GM12878 (cell line): ENCODE measurements around the gene CALD1. TPM values are rescaled to one million over a fixed set of nuclear protein-coding genes. Genes with fewer than 3 reads are reported as not detected.

Source experiments
- ATF3 ChIP-seq: IDR thresholded peaks from 2 replicates; pipeline ENCODE4 v1.6.1; 2011; ENCODE audit warnings: low read depth, mild to moderate bottlenecking, low read length, moderate library complexity, borderline replicate concordance; ENCODE audit errors: extremely low read depth
- BCL3 ChIP-seq: IDR thresholded peaks from 2 replicates; pipeline ENCODE4 v1.6.1; 2011; ENCODE audit warnings: borderline replicate concordance, low read depth, mild to moderate bottlenecking, moderate library complexity, low read length; ENCODE audit not compliant: insufficient read depth, poor library complexity, severe bottlenecking
- CEBPB ChIP-seq, 2 experiments: fragments of 150-350 bp in 1 of 2; IDR thresholded peaks; 2 replicates each; pipeline ENCODE4 v1.6.1; 2012 to 2014; ENCODE audit warnings: low read depth in 2 of 2, low read length in 2 of 2, borderline replicate concordance in 1 of 2, inconsistent platforms in 1 of 2
- CEBPZ ChIP-seq: fragments of 150-350 bp; IDR thresholded peaks from 2 replicates; pipeline ENCODE4 v1.6.1; 2016; ENCODE audit warnings: low read depth, low read length
- CHD1 ChIP-seq: IDR thresholded peaks from 2 replicates; pipeline ENCODE4 v1.6.1; 2012; ENCODE audit warnings: low read depth, low read length, improper control_type of control experiment
- CREM ChIP-seq: IDR thresholded peaks from 2 replicates; pipeline ENCODE4 v1.6.1; 2014; ENCODE audit warnings: antibody characterized with exemption, low read depth
- ETV6 ChIP-seq, 2 experiments: fragments of 450-650 bp in 1 of 2; IDR thresholded peaks in 1 of 2; conservative IDR thresholded peaks in 1 of 2; 2 replicates each; pipeline ENCODE4 v1.6.1; 2014; ENCODE audit warnings: antibody characterized with exemption in 1 of 2, borderline replicate concordance in 1 of 2, low read depth in 1 of 2, mild to moderate bottlenecking in 1 of 2, moderate library complexity in 1 of 2
- HDGF ChIP-seq: fragments of 450-650 bp; IDR thresholded peaks from 2 replicates; pipeline ENCODE4 v1.6.1; 2016; ENCODE audit warnings: antibody characterized with exemption
- IRF3 ChIP-seq: fragments of 450-650 bp; IDR thresholded peaks from 2 replicates; pipeline ENCODE4 v1.6.1; 2014; ENCODE audit warnings: mild to moderate bottlenecking
- IRF4 ChIP-seq: IDR thresholded peaks from 2 replicates; pipeline ENCODE4 v1.6.1; 2011; ENCODE audit warnings: low read depth, low read length
- NFXL1 ChIP-seq: fragments of 450-650 bp; IDR thresholded peaks from 2 replicates; pipeline ENCODE4 v1.6.1; 2017; ENCODE audit warnings: antibody characterized with exemption, mild to moderate bottlenecking, borderline replicate concordance
- RFX5 ChIP-seq: IDR thresholded peaks from 2 replicates; pipeline ENCODE4 v1.6.1; 2011; ENCODE audit warnings: low read depth, low read length, improper control_type of control experiment
- SMAD5 ChIP-seq: IDR thresholded peaks from 2 replicates; pipeline ENCODE4 v1.6.1; 2016; ENCODE audit warnings: antibody characterized with exemption, low read depth
- WRNIP1 ChIP-seq: IDR thresholded peaks from 2 replicates; pipeline ENCODE4 v1.6.1; 2011; ENCODE audit warnings: low read depth, low read length, improper control_type of control experiment, borderline replicate concordance
- polyA plus RNA-seq, 11 experiments: library from polyadenylated mRNA; depleted of rRNA in 4 of 11; unstranded in 6 of 11; stranded (reverse) in 5 of 11; fragments of >200 nt; fragmentation: Nextera tagmentation in 4 of 11; fragmentation: Illumina TruSeq in 1 of 11; extraction: Ambion mirVana in 4 of 11; extraction: Trizol in 1 of 11; gene quantifications; 1 replicate in 1 of 11; 2 replicates in 10 of 11; pipeline versions ENCODE4 v1.2.1 to v1.2.3, GENCODE V29; 2011 to 2016; ENCODE audit warnings: inconsistent platforms in 2 of 11, missing spikeins in 2 of 11, low read depth in 1 of 11
- total RNA-seq, 4 experiments: library from RNA; depleted of rRNA in 3 of 4; stranded (reverse); fragments of >200 nt in 3 of 4; fragmentation: Illumina TruSeq in 1 of 4; extraction: Trizol in 1 of 4; gene quantifications; 2 replicates each; pipeline versions ENCODE4 v1.2.1 to v1.2.3, GENCODE V29; 2013 to 2021

The CALD1 gene
- total and polyA plus RNA-seq, 10 of the 15 experiments (the other 5 are each of a cell fraction or from before 2014, with no cell fraction given) = 0.03 to 1.3 (median 0.22) TPM

GRCh38 chr7:134995239-134996096 is 216.0 kb downstream of the CALD1 start (continued):
- TF ChIP-seq BCL3 (peak; percentile 56), CEBPZ (no peak), ETV6 (conservative IDR thresholded peaks at IDR 0.05 in 1 of 2, IDR thresholded peaks at IDR 0.05 in 1 of 2; ENCODE audit: borderline replicate concordance in 1 of 2, low read depth in 1 of 2) (peak in 1 of 2 experiments; percentile 62; a peak in 1 of 4 replicates), ATF3 (no peak), NFXL1 (no peak), IRF4 (peak; percentile 39; the same call in 1 of the 2 replicates), WRNIP1 (0 out of 2 replicates have a peak, but pooled peaks have one; percentile 55), CHD1 (0 out of 2 replicates have a peak, but pooled peaks have one; percentile 69), SMAD5 (no peak), RFX5 (0 out of 2 replicates have a peak, but pooled peaks have one; percentile 13), IRF3 (no peak), CREM (peak; percentile 78; the same call in 1 of the 2 replicates), CEBPB (IDR thresholded peaks at IDR 0.05; ENCODE audit: borderline replicate concordance in 1 of 2, low read depth in 2 of 2, low read length in 2 of 2) (0 out of 4 replicates have a peak, but pooled peaks of 1 of the 2 experiments have one; percentile 42), HDGF (peak; percentile 95)
